Neural cell (in vitro differentiated cells): ENCODE data around the gene CATSPERE.

Experiments used
- CTCF ChIP-seq: fragments of 450-650 bp; IDR thresholded peaks from 2 replicates; pipeline ENCODE4 v1.5.1; 2014; ENCODE audit warnings: antibody characterized with exemption, mild to moderate bottlenecking, moderate library complexity; ENCODE audit not compliant: poor library complexity, severe bottlenecking
- REST ChIP-seq: IDR thresholded peaks from 2 replicates; pipeline ENCODE4 v1.6.1; 2012; ENCODE audit warnings: borderline replicate concordance

GRCh38 chr1:244585867-244586266, 124.8 kb downstream of the CATSPERE start:
- TF ChIP-seq CTCF (no peak), REST (no peak)
